HepG2 (cell line): ENCODE measurements around the gene ZNF474. TPM values are rescaled to one million over a fixed set of nuclear protein-coding genes. Genes with fewer than 3 reads are reported as not detected.

Experiments
- ATAC-seq: fragments of 200-7000 bp; cut with Tn5 transposase; 3 replicates; pipeline ENCODE4 v1.9.1; 2020; ENCODE audit warnings: mild to moderate bottlenecking, moderate library complexity
- BruUV-seq: library from RNA; stranded (reverse); fragments of 400-500 nt; replicated peaks from 2 replicates; lab custom pipeline; 2021; lab: Mats Ljungman, UMichigan
- CTCF ChIA-PET: fragments of 300-600 bp; formaldehyde crosslinking; extraction: SDS; loops from one replicate; lab custom pipeline; 2021; ENCODE audit warnings: low total read pairs, inconsistent platforms, low intra/inter-chr PET ratio; lab: Yijun Ruan, JAX
- POLR2A ChIA-PET: fragments of 350-600 bp; sonication (Branson Sonifier 250); formaldehyde crosslinking; loops from one replicate; lab custom pipeline; 2020; ENCODE audit warnings: antibody characterized with exemption, inconsistent platforms; lab: Yijun Ruan, JAX
- DNase-seq: peaks from one replicate; pipeline ENCODE4 v3.0.0-alpha.2; 2015; ENCODE audit warnings: low spot score
- FAIRE-seq: peaks from 3 replicates; lab custom pipeline; 2011; peaks lifted over from hg19 to GRCh38; lab: Jason Lieb, UNC
- H2AFZ ChIP-seq: one replicate; pipeline ENCODE4 v1.6.1; 2011; ENCODE audit warnings: low read length, inconsistent platforms
- H3K27ac ChIP-seq: fragments of 300-600 bp; 3 replicates; pipeline ENCODE4 v1.8.0; 2011; ENCODE audit warnings: mixed run types, mild to moderate bottlenecking, mixed read lengths, low read length, inconsistent platforms; ENCODE audit not compliant: insufficient read depth; ENCODE audit errors: extremely low read length
- H3K27me3 ChIP-seq, 2 experiments: fragments of 200-600 bp in 1 of 2; 2 replicates in 1 of 2; 3 replicates in 1 of 2; pipeline versions ENCODE4 v1.6.0 to v1.8.0; 2011; ENCODE audit warnings: low read length in 2 of 2, mild to moderate bottlenecking in 2 of 2, moderate library complexity in 2 of 2, inconsistent platforms in 1 of 2; ENCODE audit not compliant: insufficient read depth in 2 of 2, control insufficient read depth in 1 of 2
- H3K36me3 ChIP-seq, 2 experiments: fragments of 200-600 bp in 1 of 2; replicated peaks in 1 of 2; 2 replicates in 1 of 2; 3 replicates in 1 of 2; pipeline versions ENCODE4 v1.5.1 to v1.8.0; 2011; ENCODE audit warnings: low read length in 2 of 2, inconsistent platforms in 1 of 2; ENCODE audit not compliant: insufficient read depth in 2 of 2, control insufficient read depth in 1 of 2
- H3K4me1 ChIP-seq: 2 replicates; pipeline ENCODE4 v1.5.1; 2012; ENCODE audit warnings: low read length, inconsistent platforms; ENCODE audit not compliant: insufficient read depth
- H3K4me2 ChIP-seq: 2 replicates; pipeline ENCODE4 v1.6.0; 2011; ENCODE audit warnings: low read depth, low read length, inconsistent platforms
- H3K4me3 ChIP-seq, 3 experiments: fragments of 200-600 bp in 1 of 3; sonication (generic), shearing (Covaris generic) in 1 of 3; replicated peaks in 1 of 3; 2 replicates each; pipeline ENCODE4 v1.5.1; 2011 to 2016; ENCODE audit warnings: low read length in 3 of 3, inconsistent platforms in 2 of 3, low read depth in 2 of 3, mild to moderate bottlenecking in 2 of 3, control low read depth in 1 of 3, mixed read lengths in 1 of 3; ENCODE audit not compliant: insufficient read depth in 1 of 3
- H3K79me2 ChIP-seq: one replicate; pipeline ENCODE4 v1.6.1; 2011; ENCODE audit warnings: low read length, inconsistent platforms; ENCODE audit not compliant: insufficient read depth
- H3K9ac ChIP-seq: 2 replicates; pipeline ENCODE4 v1.6.0; 2011; ENCODE audit warnings: mild to moderate bottlenecking, low read depth, low read length, inconsistent platforms; ENCODE audit not compliant: insufficient read depth
- H3K9me3 ChIP-seq: 2 replicates; pipeline ENCODE4 v1.5.1; 2012; ENCODE audit warnings: mild to moderate bottlenecking, low read length
- H4K20me1 ChIP-seq: 2 replicates; pipeline ENCODE4 v1.6.0; 2011; ENCODE audit warnings: inconsistent platforms, mild to moderate bottlenecking, low read length, moderate library complexity; ENCODE audit not compliant: insufficient read depth
- IRF9 ChIP-seq: sonication (generic); formaldehyde crosslinking; IDR thresholded peaks from 2 replicates; pipeline ENCODE4 v1.8.0; 2022; ENCODE audit warnings: missing genetic modification reagents, mild to moderate bottlenecking, borderline replicate concordance
- KLF11 ChIP-seq: IDR thresholded peaks from 2 replicates; pipeline ENCODE4 v1.6.1; 2016; ENCODE audit warnings: missing compliant biosample characterization
- SALL2 ChIP-seq: sonication (generic); formaldehyde crosslinking; IDR thresholded peaks from 2 replicates; pipeline ENCODE4 v1.8.1; 2023; ENCODE audit warnings: mild to moderate bottlenecking, missing genetic modification reagents, inconsistent platforms
- ZKSCAN1 ChIP-seq: fragments of 150-350 bp; IDR thresholded peaks from 2 replicates; pipeline ENCODE4 v1.6.1; 2014; ENCODE audit warnings: low read length
- ZNF143 ChIP-seq: sonication (generic); formaldehyde crosslinking; IDR thresholded peaks from 2 replicates; pipeline ENCODE4 v1.4.0; 2020; ENCODE audit warnings: missing genetic modification reagents
- ZNF790 ChIP-seq: sonication (generic); formaldehyde crosslinking; IDR thresholded peaks from 2 replicates; pipeline ENCODE4 v1.8.0; 2022; ENCODE audit warnings: missing genetic modification reagents, mild to moderate bottlenecking, borderline replicate concordance
- ZNF883 ChIP-seq: sonication (generic); formaldehyde crosslinking; IDR thresholded peaks from 2 replicates; pipeline ENCODE4 v1.5.1; 2020; ENCODE audit warnings: mild to moderate bottlenecking, missing genetic modification reagents; ENCODE audit errors: not compliant biosample characterization
- WGBS: methylation state at CpG from one replicate; pipeline ENCODE4 v1.1.6; 2017; ENCODE audit warnings: low lambda C conversion rate; 5-methylcytosine and 5-hydroxymethylcytosine counted together
- in situ Hi-C: cut with HindIII; loops from 2 replicates; pipeline ENCODE4 v1.10.0; 2017; ENCODE audit warnings: low pct_unique_long_range_greater_than_20kb; ENCODE audit not compliant: extremely low pct_ligation_motif_present
- intact Hi-C: fragments of 100-400 bp; cut with micrococcal nuclease; formaldehyde crosslinking; loops from one replicate; pipeline ENCODE4 v1.10.0; 2022; ENCODE audit not compliant: unreplicated experiment
- polyA plus RNA-seq, 8 experiments: library from polyadenylated mRNA; depleted of rRNA in 3 of 8; stranded (reverse) in 7 of 8; unstranded in 1 of 8; fragments of >200 nt; fragmentation: Illumina TruSeq in 4 of 8; extraction: Trizol in 4 of 8; gene quantifications; 2 replicates each; pipeline versions ENCODE4 v1.2.1 to v1.2.3, GENCODE V29; 2011 to 2016; ENCODE audit warnings: low read depth in 4 of 8, missing spikeins in 1 of 8, mixed read lengths in 1 of 8; ENCODE audit not compliant: insufficient read depth in 1 of 8
- total RNA-seq, 5 experiments: library from RNA; depleted of rRNA; stranded (reverse); fragments of >200 nt; fragmentation: Illumina TruSeq; extraction: Trizol; gene quantifications; 2 replicates each; pipeline ENCODE4 v1.2.3, GENCODE V29; 2016; ENCODE audit warnings: low read depth in 1 of 5
- TF ChIP-seq, protein P1 (sequence below): sonication (generic); formaldehyde crosslinking; IDR thresholded peaks from 2 replicates; pipeline ENCODE4 v1.4.0; 2020; ENCODE audit warnings: missing genetic modification reagents

Gene ZNF474
- total and polyA plus RNA-seq, 2 of the 13 experiments (the other 11 are each of a cell fraction or from before 2014, with no cell fraction given) = 0.07 TPM; not detected in 1

DNA sequence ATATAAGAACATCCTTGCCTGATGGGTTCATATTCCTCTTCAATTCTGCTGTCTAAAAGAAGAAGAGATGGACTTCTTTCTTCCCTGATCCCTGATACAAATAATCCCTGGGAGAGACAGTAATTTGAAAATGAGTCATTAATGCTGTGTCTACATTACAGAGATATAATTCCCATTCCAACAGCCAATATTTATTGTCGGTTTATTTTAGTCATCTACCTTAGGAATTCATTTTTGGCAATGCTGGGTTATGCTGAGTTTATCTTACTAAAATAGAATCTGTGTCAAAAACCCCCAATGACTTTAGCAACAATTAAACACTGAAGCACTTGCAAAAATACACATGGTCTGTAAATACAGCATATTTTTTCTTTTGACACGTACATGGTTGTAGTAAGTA is 23.9 kb downstream of the ZNF474 start:
- Histone ChIP-seq H3K4me2 (no peak overlapping the region), H3K9me3 (no peaks in the 10 kb centered on the region), H4K20me1 (no peaks in the 10 kb centered on the region; the same call in 1 of the 2 replicates), H3K4me1 (no peaks in the 10 kb centered on the region), H3K4me3 (no peak overlapping the region), H3K27ac (no peak overlapping the region), H3K36me3 (no peaks in the 10 kb centered on the region), H3K79me2 (no peaks in the 10 kb centered on the region), H2AFZ (no peak overlapping the region), H3K9ac (no peak overlapping the region), H3K27me3 (no peaks in the 10 kb centered on the region; a peak in 1 of 5 replicates)
- no TSS peak for BruUV-seq
- DNase-seq = no peak
- in situ Hi-C loops (no loop called here), intact Hi-C loops (no loop called here)
- FAIRE-seq = no peak
- ATAC-seq = no peak
- 0% methylated on average over 2 of the region's 2 CpGs for WGBS
- ChIA-PET POLR2A (no interaction called here), CTCF (no interaction called here)
- TF ChIP-seq SALL2 (CRISPR knock-in tag) (no peak), ZNF883 (no peak), KLF11 (no peak), IRF9 (CRISPR knock-in tag) (no peak), ZNF143 (CRISPR knock-in tag) (no peak), ZKSCAN1 (no peak), ZNF790 (CRISPR knock-in tag) (no peak)
- TF ChIP-seq, protein P1, sequence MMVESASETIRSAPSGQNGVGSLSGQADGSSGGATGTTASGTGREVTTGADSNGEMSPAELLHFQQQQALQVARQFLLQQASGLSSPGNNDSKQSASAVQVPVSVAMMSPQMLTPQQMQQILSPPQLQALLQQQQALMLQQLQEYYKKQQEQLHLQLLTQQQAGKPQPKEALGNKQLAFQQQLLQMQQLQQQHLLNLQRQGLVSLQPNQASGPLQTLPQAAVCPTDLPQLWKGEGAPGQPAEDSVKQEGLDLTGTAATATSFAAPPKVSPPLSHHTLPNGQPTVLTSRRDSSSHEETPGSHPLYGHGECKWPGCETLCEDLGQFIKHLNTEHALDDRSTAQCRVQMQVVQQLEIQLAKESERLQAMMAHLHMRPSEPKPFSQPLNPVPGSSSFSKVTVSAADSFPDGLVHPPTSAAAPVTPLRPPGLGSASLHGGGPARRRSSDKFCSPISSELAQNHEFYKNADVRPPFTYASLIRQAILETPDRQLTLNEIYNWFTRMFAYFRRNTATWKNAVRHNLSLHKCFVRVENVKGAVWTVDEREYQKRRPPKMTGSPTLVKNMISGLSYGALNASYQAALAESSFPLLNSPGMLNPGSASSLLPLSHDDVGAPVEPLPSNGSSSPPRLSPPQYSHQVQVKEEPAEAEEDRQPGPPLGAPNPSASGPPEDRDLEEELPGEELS (CRISPR knock-in tag) = no peak
